Activated B cell treated with CpG ODN at 0.5 μM for 24 hours (primary cell): ENCODE measurements around the gene ALK. TPM values are rescaled to one million over a fixed set of nuclear protein-coding genes. Genes with fewer than 3 reads are reported as not detected.

Experiments used
- ATAC-seq: fragments of 200-7000 bp; cut with Tn5 transposase; one replicate; pipeline ENCODE4 v1.10.0; 2021; ENCODE audit warnings: low read depth, mild to moderate bottlenecking, moderate library complexity
- CTCF ChIA-PET: fragments of 350-600 bp; sonication (Branson Sonifier 250); formaldehyde crosslinking; loops from one replicate; lab custom pipeline; 2021; ENCODE audit warnings: antibody characterized with exemption; lab: Charles Lee
- POLR2A ChIA-PET: fragments of 350-600 bp; sonication (Branson Sonifier 250); formaldehyde crosslinking; loops from one replicate; lab custom pipeline; 2021; ENCODE audit warnings: antibody characterized with exemption; lab: Charles Lee
- DNase-seq: peaks from one replicate; pipeline ENCODE4 v3.0.0; 2022
- H3K27ac Mint-ChIP-seq: one replicate; pipeline ENCODE4 v1.8.0; 2020; ENCODE audit warnings: mixed read lengths
- H3K27me3 Mint-ChIP-seq: one replicate; pipeline ENCODE4 v1.8.0; 2021; ENCODE audit warnings: mixed read lengths
- H3K36me3 Mint-ChIP-seq: one replicate; pipeline ENCODE4 v1.8.0; 2021; ENCODE audit warnings: low read depth, mixed read lengths
- H3K4me1 Mint-ChIP-seq: one replicate; pipeline ENCODE4 v1.8.0; 2021; ENCODE audit warnings: mixed read lengths
- H3K4me3 Mint-ChIP-seq: one replicate; pipeline ENCODE4 v1.8.0; 2020; ENCODE audit warnings: mild to moderate bottlenecking, mixed read lengths
- H3K9me3 Mint-ChIP-seq: one replicate; pipeline ENCODE4 v1.8.0; 2020; ENCODE audit warnings: mixed read lengths
- intact Hi-C: fragments of 100-400 bp; cut with micrococcal nuclease; formaldehyde crosslinking; loops from one replicate; pipeline ENCODE4 v1.15.1; 2024
- total RNA-seq: library from RNA; stranded (reverse); gene quantifications from 2 replicates; pipeline ENCODE4 v1.2.3, GENCODE V29; 2022
- TF ChIP-seq, protein P1 (sequence below): fragments of 200-600 bp; IDR thresholded peaks from one replicate; pipeline ENCODE4 v1.8.0; 2022; ENCODE audit warnings: antibody characterized with exemption, mild to moderate bottlenecking

Gene ALK
- total RNA-seq, 1 donor from 2014 or later: not detected

DNA sequence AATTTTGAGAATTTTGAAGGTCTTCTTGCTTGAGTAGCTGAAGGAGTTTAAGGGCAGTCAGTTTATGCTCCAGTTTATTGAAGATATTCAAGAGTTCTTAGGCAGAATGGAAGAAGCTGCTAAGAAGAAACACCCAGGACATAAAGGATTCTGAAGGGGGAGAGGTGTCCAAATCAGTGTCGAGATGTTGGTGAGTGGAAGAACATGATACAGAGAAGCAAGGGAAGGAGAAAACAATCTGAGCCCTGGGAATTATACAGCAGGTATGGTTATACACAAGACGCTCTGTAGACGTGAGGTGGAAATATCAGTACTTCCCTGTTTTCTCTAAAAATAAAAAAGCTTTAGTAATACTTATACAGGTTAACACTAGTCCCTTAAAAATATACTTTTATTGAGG lies 746.0 kb downstream of the ALK start:
- ATAC-seq (no peak), DNase-seq (no peak)
- intact Hi-C loops: no loop called here
- Mint-ChIP-seq H3K4me3 (no peak overlapping the region), H3K27me3 (no peaks in the 10 kb centered on the region), H3K4me1 (no peaks in the 10 kb centered on the region), H3K27ac (no peak overlapping the region), H3K9me3 (no peaks in the 10 kb centered on the region), H3K36me3 (peaks cover 17% of the 10 kb centered on the region)
- TF ChIP-seq, protein P1, sequence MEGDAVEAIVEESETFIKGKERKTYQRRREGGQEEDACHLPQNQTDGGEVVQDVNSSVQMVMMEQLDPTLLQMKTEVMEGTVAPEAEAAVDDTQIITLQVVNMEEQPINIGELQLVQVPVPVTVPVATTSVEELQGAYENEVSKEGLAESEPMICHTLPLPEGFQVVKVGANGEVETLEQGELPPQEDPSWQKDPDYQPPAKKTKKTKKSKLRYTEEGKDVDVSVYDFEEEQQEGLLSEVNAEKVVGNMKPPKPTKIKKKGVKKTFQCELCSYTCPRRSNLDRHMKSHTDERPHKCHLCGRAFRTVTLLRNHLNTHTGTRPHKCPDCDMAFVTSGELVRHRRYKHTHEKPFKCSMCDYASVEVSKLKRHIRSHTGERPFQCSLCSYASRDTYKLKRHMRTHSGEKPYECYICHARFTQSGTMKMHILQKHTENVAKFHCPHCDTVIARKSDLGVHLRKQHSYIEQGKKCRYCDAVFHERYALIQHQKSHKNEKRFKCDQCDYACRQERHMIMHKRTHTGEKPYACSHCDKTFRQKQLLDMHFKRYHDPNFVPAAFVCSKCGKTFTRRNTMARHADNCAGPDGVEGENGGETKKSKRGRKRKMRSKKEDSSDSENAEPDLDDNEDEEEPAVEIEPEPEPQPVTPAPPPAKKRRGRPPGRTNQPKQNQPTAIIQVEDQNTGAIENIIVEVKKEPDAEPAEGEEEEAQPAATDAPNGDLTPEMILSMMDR: no peak
- CTCF ChIA-PET: interaction anchor here (0.8 kb wide), 1 partner anchor 15 kb away, joined by 3 read pairs; no protein-coding TSS in a partner anchor
- POLR2A ChIA-PET: no interaction called here

DNA sequence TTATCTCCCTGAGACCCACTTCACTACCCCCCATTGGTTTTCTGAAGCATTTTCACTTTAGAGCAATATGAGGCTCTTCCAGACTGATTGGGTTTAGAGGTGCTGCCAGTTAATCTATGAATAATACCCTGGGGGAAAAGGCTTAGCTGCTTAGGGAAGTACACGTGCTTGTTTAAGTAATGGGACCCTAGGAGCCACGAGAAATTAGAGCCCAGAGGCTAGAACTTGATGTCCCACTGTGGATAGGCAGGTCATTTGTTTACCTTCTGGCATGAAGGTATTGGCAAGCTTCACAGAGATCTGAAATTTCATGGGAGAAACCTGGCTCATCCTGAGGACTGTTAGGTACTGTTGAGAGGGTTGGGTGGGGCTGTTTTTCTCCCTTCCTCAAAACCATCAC lies 746.4 kb downstream of the ALK start:
- Mint-ChIP-seq H3K4me1 (no peaks in the 10 kb centered on the region), H3K4me3 (no peak overlapping the region), H3K27me3 (no peaks in the 10 kb centered on the region), H3K36me3 (peaks cover 17% of the 10 kb centered on the region), H3K9me3 (no peaks in the 10 kb centered on the region), H3K27ac (no peak overlapping the region)
- ChIA-PET POLR2A (no interaction called here), CTCF (interaction anchor here (0.8 kb wide), 1 partner anchor 16 kb away, joined by 3 read pairs; no protein-coding TSS in a partner anchor)
- DNase-seq (no peak), ATAC-seq (no peak)
- intact Hi-C loops: no loop called here
- TF ChIP-seq, protein P1: no peak

DNA sequence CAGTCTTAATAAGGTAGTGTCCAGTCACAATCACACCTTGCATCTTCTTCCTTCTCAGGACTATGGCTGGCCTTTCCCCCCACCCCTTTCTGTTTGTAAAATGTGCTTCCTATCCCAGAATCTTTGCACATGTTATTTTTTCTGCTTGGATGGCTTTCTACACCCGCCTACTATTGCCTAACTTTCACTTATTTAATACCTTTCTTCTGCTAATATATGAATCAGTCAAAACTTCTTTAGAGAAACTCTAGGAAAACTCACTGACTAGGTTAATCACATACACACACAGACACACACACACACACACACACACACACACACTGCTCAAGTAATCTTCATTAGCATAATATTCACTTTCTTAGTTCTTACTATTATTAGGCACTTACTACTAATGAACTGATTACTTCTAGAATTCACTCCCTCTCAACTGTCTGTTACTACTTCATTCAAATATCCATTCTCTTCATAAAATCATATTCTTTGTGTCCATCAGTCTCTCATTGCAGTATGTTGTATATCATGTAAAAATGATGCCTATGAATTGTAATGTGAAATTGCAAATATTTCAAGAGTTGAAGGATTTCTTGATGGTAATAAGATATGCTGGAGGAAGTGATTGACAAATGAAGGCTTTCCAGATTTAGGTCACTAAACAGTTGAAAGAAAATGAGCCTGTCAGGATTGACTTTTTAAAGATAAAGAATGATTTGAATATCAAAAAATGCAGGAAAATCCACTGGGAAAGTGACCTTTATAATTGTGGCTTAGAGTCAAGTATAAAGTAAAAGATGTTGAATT lies 754.9 kb downstream of the ALK start:
- ChIA-PET POLR2A (no interaction called here), CTCF (no interaction called here)
- ATAC-seq (no peak), DNase-seq (no peak)
- Mint-ChIP-seq H3K4me3 (no peak overlapping the region), H3K36me3 (peaks cover 8% of the 10 kb centered on the region), H3K4me1 (peaks cover 3% of the 10 kb centered on the region), H3K27me3 (no peaks in the 10 kb centered on the region), H3K27ac (no peak overlapping the region), H3K9me3 (no peaks in the 10 kb centered on the region)
- intact Hi-C loops: no loop called here
- TF ChIP-seq, protein P1: no peak

DNA sequence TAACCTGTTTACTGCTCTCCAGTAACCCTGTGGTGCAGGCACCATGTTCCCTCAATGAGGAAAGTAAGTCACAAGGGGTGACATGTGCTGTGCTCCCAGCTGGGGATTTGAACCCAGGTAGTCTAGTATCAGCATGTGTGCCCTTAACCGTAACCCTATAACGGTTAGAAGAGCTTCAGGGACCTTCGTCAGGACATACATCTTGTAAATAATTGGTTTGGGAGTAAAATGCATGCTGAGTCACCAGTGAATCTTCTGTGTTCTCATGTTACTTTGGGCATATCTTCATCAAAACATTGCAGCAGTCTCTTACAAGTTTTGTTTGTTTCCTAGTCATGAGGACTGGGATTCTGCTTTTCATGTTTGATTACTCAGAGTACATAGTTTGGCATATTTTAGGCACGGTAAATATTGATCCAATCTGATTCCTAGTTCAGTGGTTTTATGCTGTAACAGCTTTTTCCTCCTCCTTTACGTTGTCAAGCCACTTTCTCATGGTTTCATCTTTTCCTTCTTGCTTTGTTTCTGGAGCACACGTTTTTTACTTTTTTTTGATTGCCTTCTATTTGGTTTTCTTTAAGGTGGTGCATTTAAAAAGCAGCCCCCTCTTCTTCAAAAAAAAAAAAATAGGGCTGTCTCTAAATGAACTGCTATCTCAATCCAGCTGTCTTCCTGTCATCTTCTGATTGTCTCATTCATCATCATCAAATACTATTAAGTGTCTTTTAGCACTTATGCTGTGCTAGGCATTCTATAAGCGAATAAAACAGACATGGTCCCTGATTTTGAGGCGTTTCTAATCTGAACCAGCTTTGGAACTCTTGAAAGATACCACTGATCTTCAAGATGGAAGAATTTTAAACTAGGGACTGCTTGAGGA lies 755.8 kb downstream of the ALK start:
- DNase-seq: no peak
- no peak for ATAC-seq
- Mint-ChIP-seq H3K4me1 (peaks cover 3% of the 10 kb centered on the region), H3K4me3 (no peak overlapping the region), H3K9me3 (no peaks in the 10 kb centered on the region), H3K27ac (no peak overlapping the region), H3K36me3 (peaks cover 5% of the 10 kb centered on the region), H3K27me3 (no peaks in the 10 kb centered on the region)
- TF ChIP-seq, protein P1: no peak
- intact Hi-C loops: no loop called here
- POLR2A ChIA-PET: no interaction called here
- CTCF ChIA-PET: no interaction called here
